HuH-7.5 (cell line): ENCODE data around the gene RBMX.
"Not testable (repeated sequence)": the region's sequence is repeated elsewhere in the genome, so short reads cannot be mapped to it uniquely, and the experiment has no call there.

Experiments
- DNase-seq: peaks from one replicate; pipeline ENCODE4 v3.0.0; 2011; ENCODE audit warnings: low spot score

The RBMX gene

GRCh38 chrX:136880452-136881013, at the start of gene RBMX:
Gene RBMX, minus strand, starts transcription at chrX:136880725. Its CDS starts 1,298 bp downstream, at chrX:136879427.
- DNase-seq = peak; percentile 60

- DNase-seq = not testable (repeated sequence)
These were observed 40.9 kb upstream of the RBMX start for GRCh38 chrX:136921438-136921837.

GRCh38 chrX:136920001-136920400, 39.5 kb upstream of the RBMX start:
- DNase-seq = no peak

- no peak for DNase-seq
These were observed 36.3 kb upstream of the RBMX start for GRCh38 chrX:136916827-136917226.

GRCh38 chrX:136911661-136912060, 31.1 kb upstream of the RBMX start:
- DNase-seq = not testable (repeated sequence)

- DNase-seq = no peak
These were observed 30.7 kb upstream of the RBMX start for GRCh38 chrX:136911253-136911652.

- DNase-seq = no peak
These were observed 30.1 kb upstream of the RBMX start for GRCh38 chrX:136910565-136911035.

GRCh38 chrX:136909706-136910564, 29.4 kb upstream of the RBMX start:
- peak; percentile 29 for DNase-seq

- peak; percentile 67 for DNase-seq
These were observed 28.7 kb upstream of the RBMX start for GRCh38 chrX:136909119-136909705.

- DNase-seq = no peak
These were observed 27.1 kb upstream of the RBMX start for GRCh38 chrX:136907621-136908020.

- DNase-seq = no peak
These were observed 26.5 kb upstream of the RBMX start for GRCh38 chrX:136906921-136907510.

- DNase-seq = not testable (repeated sequence)
These were observed 23.5 kb upstream of the RBMX start for GRCh38 chrX:136904067-136904466.

- not testable (repeated sequence) for DNase-seq
These were observed 19.5 kb upstream of the RBMX start for GRCh38 chrX:136900071-136900470.

- no peak for DNase-seq
These were observed 18.7 kb upstream of the RBMX start for GRCh38 chrX:136899221-136899620.

- DNase-seq = not testable (repeated sequence)
These were observed 18.2 kb upstream of the RBMX start for GRCh38 chrX:136898752-136899151.

GRCh38 chrX:136896121-136896914, 15.8 kb upstream of the RBMX start:
- DNase-seq = no peak

- DNase-seq = no peak
These were observed 11.9 kb upstream of the RBMX start for GRCh38 chrX:136892412-136892811.

- not testable (repeated sequence) for DNase-seq
These were observed 10.1 kb upstream of the RBMX start for GRCh38 chrX:136890596-136890995.

- no peak for DNase-seq
These were observed 8.7 kb upstream of the RBMX start for GRCh38 chrX:136889269-136889668.

GRCh38 chrX:136880003-136880451, 498 bp downstream of the RBMX start:
- no peak for DNase-seq

- DNase-seq = no peak
These were observed 1.4 kb downstream of the RBMX start for GRCh38 chrX:136879001-136879687.
